Measurements from ENCODE around the gene PPP2R2C. TPM values are rescaled to one million over a fixed set of nuclear protein-coding genes. Genes with fewer than 3 reads are reported as not detected.

The PPP2R2C gene
- total RNA-seq, 1 experiment from 2014 or later = not detected

- intact Hi-C loops (cut with micrococcal nuclease; ENCODE audit: unreplicated experiment) = no loop called here
- CTCF ChIA-PET = no interaction called here
- no peaks in the 10 kb centered on the region for H3K9me3 Mint-ChIP-seq (ENCODE audit: unreplicated experiment)
Measured at GRCh38 chr4:6318206-6318605, 154.2 kb downstream of the PPP2R2C start.

GRCh38 chr4:6316461-6317003 is 155.9 kb downstream of the PPP2R2C start:
- intact Hi-C loops (cut with micrococcal nuclease; ENCODE audit: unreplicated experiment) = no loop called here
- Mint-ChIP-seq H3K36me3 (ENCODE audit: insufficient read depth, unreplicated experiment) (no peaks in the 10 kb centered on the region), H3K9me3 (ENCODE audit: unreplicated experiment) (no peaks in the 10 kb centered on the region), H3K27me3 (ENCODE audit: insufficient read depth, unreplicated experiment) (peaks cover 7% of the 10 kb centered on the region), H3K4me3 (ENCODE audit: unreplicated experiment) (no peak overlapping the region), H3K4me1 (ENCODE audit: low read depth, unreplicated experiment) (no peaks in the 10 kb centered on the region), H3K27ac (ENCODE audit: unreplicated experiment) (no peak overlapping the region)
- ChIA-PET CTCF (interaction anchor here (1.3 kb wide), 1 partner anchor 67 kb away, joined by 3 read pairs; no protein-coding TSS in a partner anchor), POLR2A (no interaction called here)
- Histone ChIP-seq H3K4me3 (ENCODE audit: low read depth, low read length) (no peak overlapping the region), H3K36me3 (ENCODE audit: control insufficient read depth, insufficient read depth, low read length) (no peaks in the 10 kb centered on the region), H3K27me3 (replicated peaks; ENCODE audit: control insufficient read depth, insufficient read depth, low read length) (no peaks in the 10 kb centered on the region), H3K9me3 (no peaks in the 10 kb centered on the region), H3K4me1 (no peaks in the 10 kb centered on the region)
- TF ChIP-seq, protein P1, sequence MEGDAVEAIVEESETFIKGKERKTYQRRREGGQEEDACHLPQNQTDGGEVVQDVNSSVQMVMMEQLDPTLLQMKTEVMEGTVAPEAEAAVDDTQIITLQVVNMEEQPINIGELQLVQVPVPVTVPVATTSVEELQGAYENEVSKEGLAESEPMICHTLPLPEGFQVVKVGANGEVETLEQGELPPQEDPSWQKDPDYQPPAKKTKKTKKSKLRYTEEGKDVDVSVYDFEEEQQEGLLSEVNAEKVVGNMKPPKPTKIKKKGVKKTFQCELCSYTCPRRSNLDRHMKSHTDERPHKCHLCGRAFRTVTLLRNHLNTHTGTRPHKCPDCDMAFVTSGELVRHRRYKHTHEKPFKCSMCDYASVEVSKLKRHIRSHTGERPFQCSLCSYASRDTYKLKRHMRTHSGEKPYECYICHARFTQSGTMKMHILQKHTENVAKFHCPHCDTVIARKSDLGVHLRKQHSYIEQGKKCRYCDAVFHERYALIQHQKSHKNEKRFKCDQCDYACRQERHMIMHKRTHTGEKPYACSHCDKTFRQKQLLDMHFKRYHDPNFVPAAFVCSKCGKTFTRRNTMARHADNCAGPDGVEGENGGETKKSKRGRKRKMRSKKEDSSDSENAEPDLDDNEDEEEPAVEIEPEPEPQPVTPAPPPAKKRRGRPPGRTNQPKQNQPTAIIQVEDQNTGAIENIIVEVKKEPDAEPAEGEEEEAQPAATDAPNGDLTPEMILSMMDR (IDR thresholded peaks at IDR 0.05; ENCODE audit: insufficient read depth in 1 of 2, low read depth in 1 of 2, low read length in 1 of 2, severe bottlenecking in 1 of 2, unreplicated experiment in 1 of 2) = no peak
- DNase-seq = no peak
- no TSS peak for BruUV-seq (replicated peaks)

More at GRCh38 chr4:6318206-6318605, 154.2 kb downstream of the PPP2R2C start:
- DNase-seq = no peak
- POLR2A ChIA-PET = no interaction called here
- Histone ChIP-seq H3K4me1 (no peaks in the 10 kb centered on the region), H3K4me3 (ENCODE audit: low read depth, low read length) (no peak overlapping the region), H3K9me3 (no peaks in the 10 kb centered on the region), H3K36me3 (ENCODE audit: control insufficient read depth, insufficient read depth, low read length) (no peaks in the 10 kb centered on the region), H3K27me3 (replicated peaks; ENCODE audit: control insufficient read depth, insufficient read depth, low read length) (no peaks in the 10 kb centered on the region)
- peaks cover 7% of the 10 kb centered on the region for H3K27me3 Mint-ChIP-seq (ENCODE audit: insufficient read depth, unreplicated experiment)
- TF ChIP-seq, protein P1 (IDR thresholded peaks at IDR 0.05; ENCODE audit: insufficient read depth in 1 of 2, low read depth in 1 of 2, low read length in 1 of 2, severe bottlenecking in 1 of 2, unreplicated experiment in 1 of 2) = no peak
- H3K4me3 Mint-ChIP-seq (ENCODE audit: unreplicated experiment) = no peak overlapping the region
- H3K36me3 Mint-ChIP-seq (ENCODE audit: insufficient read depth, unreplicated experiment) = no peaks in the 10 kb centered on the region
- H3K27ac Mint-ChIP-seq (ENCODE audit: unreplicated experiment) = no peak overlapping the region
- BruUV-seq (replicated peaks) = no TSS peak
- H3K4me1 Mint-ChIP-seq (ENCODE audit: low read depth, unreplicated experiment) = no peaks in the 10 kb centered on the region

- no peak overlapping the region for H3K27ac Mint-ChIP-seq (ENCODE audit: unreplicated experiment)
- CTCF ChIA-PET = no interaction called here
- Histone ChIP-seq H3K4me3 (ENCODE audit: low read depth, low read length) (no peak overlapping the region), H3K36me3 (ENCODE audit: control insufficient read depth, insufficient read depth, low read length) (no peaks in the 10 kb centered on the region), H3K4me1 (no peaks in the 10 kb centered on the region), H3K9me3 (no peaks in the 10 kb centered on the region), H3K27me3 (replicated peaks; ENCODE audit: control insufficient read depth, insufficient read depth, low read length) (no peaks in the 10 kb centered on the region)
- TF ChIP-seq, protein P1 (IDR thresholded peaks at IDR 0.05; ENCODE audit: insufficient read depth in 1 of 2, low read depth in 1 of 2, low read length in 1 of 2, severe bottlenecking in 1 of 2, unreplicated experiment in 1 of 2) = no peak
- no peaks in the 10 kb centered on the region for H3K4me1 Mint-ChIP-seq (ENCODE audit: low read depth, unreplicated experiment)
- no peak overlapping the region for H3K4me3 Mint-ChIP-seq (ENCODE audit: unreplicated experiment)
- POLR2A ChIA-PET = no interaction called here
- peaks cover 7% of the 10 kb centered on the region for H3K27me3 Mint-ChIP-seq (ENCODE audit: insufficient read depth, unreplicated experiment)
- intact Hi-C loops (cut with micrococcal nuclease; ENCODE audit: unreplicated experiment) = no loop called here
- BruUV-seq (replicated peaks) = no TSS peak
- no peaks in the 10 kb centered on the region for H3K36me3 Mint-ChIP-seq (ENCODE audit: insufficient read depth, unreplicated experiment)
- DNase-seq = no peak
- no peaks in the 10 kb centered on the region for H3K9me3 Mint-ChIP-seq (ENCODE audit: unreplicated experiment)
Measured at GRCh38 chr4:6313216-6313615, 159.2 kb downstream of the PPP2R2C start.
